Dendritic cell treated with granulocyte-macrophage colony-stimulating factor and Interleukin-4, amounts not matched to agents 40 ng/mL and 50 ng/mL, for 4 days (primary cell): Measurements from ENCODE around the gene RIMS4.

Experiments used
- H3K27ac Mint-ChIP-seq: one replicate; pipeline ENCODE4 v1.8.0; 2022; ENCODE audit warnings: mild to moderate bottlenecking, mixed read lengths
- H3K27me3 Mint-ChIP-seq: one replicate; pipeline ENCODE4 v1.8.0; 2022; ENCODE audit warnings: mild to moderate bottlenecking, mixed read lengths
- H3K36me3 Mint-ChIP-seq: one replicate; pipeline ENCODE4 v1.8.0; 2022; ENCODE audit warnings: low read depth, mixed read lengths
- H3K4me1 Mint-ChIP-seq: one replicate; pipeline ENCODE4 v1.8.0; 2022; ENCODE audit warnings: low read depth, mixed read lengths
- H3K4me3 Mint-ChIP-seq: one replicate; pipeline ENCODE4 v1.8.0; 2022; ENCODE audit warnings: mild to moderate bottlenecking, moderate library complexity, mixed read lengths
- H3K9me3 Mint-ChIP-seq: one replicate; pipeline ENCODE4 v1.8.0; 2022; ENCODE audit warnings: mixed read lengths
- intact Hi-C: fragments of 100-400 bp; cut with micrococcal nuclease; formaldehyde crosslinking; loops from one replicate; pipeline ENCODE4 v1.15.0; 2022

The RIMS4 gene

GRCh38 chr20:44742304-44743079, 67.9 kb downstream of the RIMS4 start:
- peaks cover 53% of the 10 kb centered on the region for H3K27me3 Mint-ChIP-seq

GRCh38 chr20:44739942-44740341, 70.4 kb downstream of the RIMS4 start:
- H3K9me3 Mint-ChIP-seq, result peaks cover 13% of the 10 kb centered on the region

More at GRCh38 chr20:44742304-44743079, 67.9 kb downstream of the RIMS4 start:
- Mint-ChIP-seq H3K27ac (no peak overlapping the region), H3K4me1 (no peaks in the 10 kb centered on the region), H3K9me3 (no peaks in the 10 kb centered on the region), H3K36me3 (no peaks in the 10 kb centered on the region), H3K4me3 (no peak overlapping the region)
- intact Hi-C loops, result no loop called here

GRCh38 chr20:44738813-44739477, 71.4 kb downstream of the RIMS4 start:
- H3K4me1 Mint-ChIP-seq, result peaks cover 7% of the 10 kb centered on the region
- H3K36me3 Mint-ChIP-seq, result no peaks in the 10 kb centered on the region
- peaks cover 13% of the 10 kb centered on the region for H3K9me3 Mint-ChIP-seq
- H3K4me3 Mint-ChIP-seq, result no peak overlapping the region
- no peak overlapping the region for H3K27ac Mint-ChIP-seq
- peaks cover 21% of the 10 kb centered on the region for H3K27me3 Mint-ChIP-seq
- intact Hi-C loops, result no loop called here

More at GRCh38 chr20:44739942-44740341, 70.4 kb downstream of the RIMS4 start:
- H3K27ac Mint-ChIP-seq, result no peak overlapping the region
- H3K4me1 Mint-ChIP-seq, result peaks cover 7% of the 10 kb centered on the region
- no peak overlapping the region for H3K4me3 Mint-ChIP-seq
- H3K36me3 Mint-ChIP-seq, result no peaks in the 10 kb centered on the region
- intact Hi-C loops, result no loop called here
- peaks cover 31% of the 10 kb centered on the region for H3K27me3 Mint-ChIP-seq

- no peak overlapping the region for H3K27ac Mint-ChIP-seq
- H3K4me3 Mint-ChIP-seq, result no peak overlapping the region
- no peaks in the 10 kb centered on the region for H3K36me3 Mint-ChIP-seq
- peaks cover 14% of the 10 kb centered on the region for H3K4me1 Mint-ChIP-seq
- H3K27me3 Mint-ChIP-seq, result peaks cover 10% of the 10 kb centered on the region
- intact Hi-C loops, result no loop called here
- peaks cover 13% of the 10 kb centered on the region for H3K9me3 Mint-ChIP-seq
These were observed 73.2 kb downstream of the RIMS4 start for GRCh38 chr20:44737116-44737515.

- peak overlapping the region; percentile 51 for H3K4me3 Mint-ChIP-seq
- intact Hi-C loops, result no loop called here
- peak overlapping the region; percentile 85 for H3K27ac Mint-ChIP-seq
- H3K36me3 Mint-ChIP-seq, result no peaks in the 10 kb centered on the region
- peaks cover 14% of the 10 kb centered on the region for H3K4me1 Mint-ChIP-seq
- H3K27me3 Mint-ChIP-seq, result peaks cover 5% of the 10 kb centered on the region
- peaks cover 13% of the 10 kb centered on the region for H3K9me3 Mint-ChIP-seq
These were observed 74.0 kb downstream of the RIMS4 start for GRCh38 chr20:44736170-44737021.

GRCh38 chr20:44735816-44736169, 74.6 kb downstream of the RIMS4 start:
- Mint-ChIP-seq H3K4me3 (peak overlapping the region; percentile 51), H3K27me3 (peaks cover 3% of the 10 kb centered on the region), H3K36me3 (no peaks in the 10 kb centered on the region), H3K4me1 (peaks cover 14% of the 10 kb centered on the region), H3K27ac (peak overlapping the region; percentile 85), H3K9me3 (peaks cover 13% of the 10 kb centered on the region)
- intact Hi-C loops, result no loop called here

- Mint-ChIP-seq H3K27me3 (peaks cover 2% of the 10 kb centered on the region), H3K36me3 (no peaks in the 10 kb centered on the region), H3K9me3 (peaks cover 13% of the 10 kb centered on the region), H3K4me3 (no peak overlapping the region), H3K4me1 (peaks cover 14% of the 10 kb centered on the region), H3K27ac (no peak overlapping the region)
- intact Hi-C loops, result no loop called here
These were observed 75.4 kb downstream of the RIMS4 start for GRCh38 chr20:44734938-44735337.

- Mint-ChIP-seq H3K4me1 (peaks cover 21% of the 10 kb centered on the region), H3K4me3 (no peak overlapping the region), H3K9me3 (peaks cover 13% of the 10 kb centered on the region), H3K36me3 (no peaks in the 10 kb centered on the region), H3K27me3 (peaks cover 3% of the 10 kb centered on the region), H3K27ac (no peak overlapping the region)
- intact Hi-C loops, result loop anchor here (1.0 kb wide), 1 partner anchor 48 kb away; no protein-coding TSS in a partner anchor
These were observed 76.8 kb downstream of the RIMS4 start for GRCh38 chr20:44733341-44734069.

GRCh38 chr20:44732327-44732726, 78.0 kb downstream of the RIMS4 start:
- Mint-ChIP-seq H3K36me3 (no peaks in the 10 kb centered on the region), H3K27me3 (peaks cover 3% of the 10 kb centered on the region), H3K4me1 (peaks cover 22% of the 10 kb centered on the region), H3K27ac (no peak overlapping the region), H3K9me3 (peaks cover 13% of the 10 kb centered on the region), H3K4me3 (no peak overlapping the region)
- intact Hi-C loops, result no loop called here

- H3K27me3 Mint-ChIP-seq, result peaks cover 3% of the 10 kb centered on the region
- intact Hi-C loops, result no loop called here
- no peaks in the 10 kb centered on the region for H3K36me3 Mint-ChIP-seq
- H3K27ac Mint-ChIP-seq, result no peak overlapping the region
- H3K4me1 Mint-ChIP-seq, result peaks cover 22% of the 10 kb centered on the region
- no peak overlapping the region for H3K4me3 Mint-ChIP-seq
- peaks cover 10% of the 10 kb centered on the region for H3K9me3 Mint-ChIP-seq
These were observed 78.7 kb downstream of the RIMS4 start for GRCh38 chr20:44731657-44732056.

GRCh38 chr20:44730441-44730840, 79.9 kb downstream of the RIMS4 start:
- Mint-ChIP-seq H3K9me3 (no peaks in the 10 kb centered on the region), H3K4me1 (peaks cover 15% of the 10 kb centered on the region), H3K36me3 (no peaks in the 10 kb centered on the region), H3K27ac (no peak overlapping the region), H3K4me3 (no peak overlapping the region), H3K27me3 (peaks cover 3% of the 10 kb centered on the region)
- intact Hi-C loops, result no loop called here

- intact Hi-C loops, result no loop called here
- Mint-ChIP-seq H3K4me1 (peaks cover 15% of the 10 kb centered on the region), H3K36me3 (no peaks in the 10 kb centered on the region), H3K27me3 (peaks cover 3% of the 10 kb centered on the region), H3K4me3 (no peak overlapping the region), H3K9me3 (no peaks in the 10 kb centered on the region), H3K27ac (peak overlapping the region; percentile 8)
These were observed 81.4 kb downstream of the RIMS4 start for GRCh38 chr20:44728801-44729443.

GRCh38 chr20:44727651-44728050, 82.7 kb downstream of the RIMS4 start:
- intact Hi-C loops, result no loop called here
- H3K27ac Mint-ChIP-seq, result no peak overlapping the region
- no peaks in the 10 kb centered on the region for H3K36me3 Mint-ChIP-seq
- H3K4me3 Mint-ChIP-seq, result no peak overlapping the region
- H3K9me3 Mint-ChIP-seq, result no peaks in the 10 kb centered on the region
- peaks cover 7% of the 10 kb centered on the region for H3K4me1 Mint-ChIP-seq
- H3K27me3 Mint-ChIP-seq, result peaks cover 2% of the 10 kb centered on the region
